ENCODE measurements around the gene MCM7. TPM values are rescaled to one million over a fixed set of nuclear protein-coding genes. Genes with fewer than 3 reads are reported as not detected.

MCM7 gene
- polyA plus RNA-seq, 1 of the 3 experiments (the other 2 are of a cell fraction) = 241 TPM

- peaks cover 3 to 11% of the 10 kb centered on the region in 2 experiments; a peak in 2 of 4 replicates for H3K4me1 ChIP-seq (ENCODE audit: control insufficient read depth in 1 of 2, insufficient read depth in 2 of 2, low read depth in 1 of 2, low read length in 1 of 2)
- H3K9me3 ChIP-seq = no peaks in the 10 kb centered on the region
- peaks cover 31% of the 10 kb centered on the region for H3F3A ChIP-seq (replicated peaks; ENCODE audit: insufficient read depth)
- no peaks in the 10 kb centered on the region for H3K9me2 ChIP-seq
- ChIA-PET POLR2A (interaction anchor here (1.1 to 2.5 kb wide), 3 partner anchors 14 to 29 kb away, joined by 3 to 15 read pairs (median 3); partner anchors contain the start of genes AP4M1, LAMTOR4 and MCM7), CTCF (interaction anchor here (1.0 to 5.0 kb wide), 7 partner anchors 9 to 330 kb away, joined by 3 to 40 read pairs (median 4); no protein-coding TSS in a partner anchor)
- WGBS (ENCODE audit: low lambda C conversion rate) = 21% methylated on average over 19 of the region's 19 CpGs
- peak overlapping the region; percentile 96 for H3K4me2 ChIP-seq
- H3K27me3 ChIP-seq (ENCODE audit: insufficient read depth) = no peaks in the 10 kb centered on the region
- H3K27ac ChIP-seq (ENCODE audit: low read depth in 2 of 2, low read length in 1 of 2) = peak overlapping the region; percentile 84
- peak overlapping the region; percentile 93 for H2AFZ ChIP-seq (ENCODE audit: low read depth)
- no peaks in the 10 kb centered on the region for H4K20me1 ChIP-seq (ENCODE audit: insufficient read depth)
- peak; percentile 26; the same call in 1 of the 2 replicates for TF ChIP-seq NFIC (IDR thresholded peaks at IDR 0.05; ENCODE audit: borderline replicate concordance)
- TF ChIP-seq POLR2AphosphoS5 (IDR thresholded peaks at IDR 0.05; ENCODE audit: low read depth, low read length) = no peak
- TF ChIP-seq FOXM1 (IDR thresholded peaks at IDR 0.05; ENCODE audit: low read depth) = no peak
- TF ChIP-seq MXI1 (IDR thresholded peaks at IDR 0.05; ENCODE audit: low read depth, low read length) = 0 out of 2 replicates have a peak, but pooled peaks have one; percentile 7
- TF ChIP-seq RCOR1 (IDR thresholded peaks at IDR 0.05; ENCODE audit: low read length) = 0 out of 2 replicates have a peak, but pooled peaks have one; percentile 1
- H3K9ac ChIP-seq = peak overlapping the region; percentile 78
- H3K79me2 ChIP-seq (ENCODE audit: insufficient read depth) = peaks cover 60% of the 10 kb centered on the region
- H3K36me3 ChIP-seq (replicated peaks in 1 of 2; ENCODE audit: control insufficient read depth in 1 of 2, insufficient read depth in 2 of 2, low read length in 1 of 2) = peaks cover 13 to 28% of the 10 kb centered on the region in 2 experiments
- peak; percentile 80 for DNase-seq
- H3K4me3 ChIP-seq (ENCODE audit: low read depth in 2 of 2, low read length in 1 of 2) = peak overlapping the region; percentile 69 to 97
Measured at GRCh38 chr7:100119970-100120732, 19.0 kb upstream of the MCM7 start.

DNA sequence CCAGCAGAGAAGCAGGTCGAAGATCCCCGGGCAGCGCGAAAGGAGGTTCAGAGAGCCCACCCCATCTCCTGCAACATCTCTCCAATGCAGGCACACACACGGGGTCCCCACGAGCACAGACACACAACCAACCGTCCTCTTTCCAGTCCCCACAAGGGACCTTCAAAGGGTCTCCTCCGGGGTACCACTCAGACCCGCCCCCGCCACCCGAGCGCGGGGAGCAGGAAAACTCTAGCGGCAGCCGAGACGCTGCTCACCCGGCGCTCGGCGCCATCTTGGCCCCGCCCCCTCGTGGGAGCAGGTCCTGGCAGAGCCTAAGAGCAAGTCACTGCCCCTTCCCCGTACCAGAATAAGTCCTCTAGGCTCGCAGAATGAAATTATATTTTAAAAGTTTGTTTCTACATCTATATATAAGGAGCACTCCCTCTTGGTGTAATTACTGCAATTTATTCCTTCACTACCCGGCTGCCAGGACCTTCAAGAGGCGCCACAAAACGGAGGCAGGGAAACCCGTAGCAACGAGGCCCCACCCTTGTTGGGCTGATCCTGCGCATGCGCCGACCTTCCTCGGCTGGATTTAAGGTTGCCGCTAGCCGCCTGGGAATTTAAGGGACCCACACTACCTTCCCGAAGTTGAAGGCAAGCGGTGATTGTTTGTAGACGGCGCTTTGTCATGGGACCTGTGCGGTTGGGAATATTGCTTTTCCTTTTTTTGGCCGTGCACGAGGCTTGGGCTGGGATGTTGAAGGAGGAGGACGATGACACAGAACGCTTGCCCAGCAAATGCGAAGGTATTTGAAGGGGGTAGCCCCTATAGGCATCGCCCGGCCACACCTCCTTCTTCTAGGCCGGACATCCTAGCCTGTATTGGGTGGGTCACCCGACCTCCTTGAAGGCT, 18.1 kb upstream of the MCM7 start, which contains the start of the genes CNPY4 and TAF6:
Gene CNPY4 (plus strand): TSS at position 563 of the 898 bp plus-strand sequence. CDS start 111 bp downstream, at position 674.
Gene TAF6 (minus strand): TSS at position 287 of the 898 bp plus-strand sequence. CDS start 5,149 bp downstream, outside the sequence.
- peak; percentile 80 for TF ChIP-seq MXI1 (IDR thresholded peaks at IDR 0.05; ENCODE audit: low read depth, low read length)
- peak; percentile 89 for TF ChIP-seq POLR2AphosphoS5 (IDR thresholded peaks at IDR 0.05; ENCODE audit: low read depth, low read length)
- no peak for TF ChIP-seq TEAD4 (IDR thresholded peaks at IDR 0.05; ENCODE audit: borderline replicate concordance, insufficient read depth)
- TF ChIP-seq YY1 (IDR thresholded peaks at IDR 0.05; ENCODE audit: low read depth) = peak; percentile 99
- TF ChIP-seq, protein P1, sequence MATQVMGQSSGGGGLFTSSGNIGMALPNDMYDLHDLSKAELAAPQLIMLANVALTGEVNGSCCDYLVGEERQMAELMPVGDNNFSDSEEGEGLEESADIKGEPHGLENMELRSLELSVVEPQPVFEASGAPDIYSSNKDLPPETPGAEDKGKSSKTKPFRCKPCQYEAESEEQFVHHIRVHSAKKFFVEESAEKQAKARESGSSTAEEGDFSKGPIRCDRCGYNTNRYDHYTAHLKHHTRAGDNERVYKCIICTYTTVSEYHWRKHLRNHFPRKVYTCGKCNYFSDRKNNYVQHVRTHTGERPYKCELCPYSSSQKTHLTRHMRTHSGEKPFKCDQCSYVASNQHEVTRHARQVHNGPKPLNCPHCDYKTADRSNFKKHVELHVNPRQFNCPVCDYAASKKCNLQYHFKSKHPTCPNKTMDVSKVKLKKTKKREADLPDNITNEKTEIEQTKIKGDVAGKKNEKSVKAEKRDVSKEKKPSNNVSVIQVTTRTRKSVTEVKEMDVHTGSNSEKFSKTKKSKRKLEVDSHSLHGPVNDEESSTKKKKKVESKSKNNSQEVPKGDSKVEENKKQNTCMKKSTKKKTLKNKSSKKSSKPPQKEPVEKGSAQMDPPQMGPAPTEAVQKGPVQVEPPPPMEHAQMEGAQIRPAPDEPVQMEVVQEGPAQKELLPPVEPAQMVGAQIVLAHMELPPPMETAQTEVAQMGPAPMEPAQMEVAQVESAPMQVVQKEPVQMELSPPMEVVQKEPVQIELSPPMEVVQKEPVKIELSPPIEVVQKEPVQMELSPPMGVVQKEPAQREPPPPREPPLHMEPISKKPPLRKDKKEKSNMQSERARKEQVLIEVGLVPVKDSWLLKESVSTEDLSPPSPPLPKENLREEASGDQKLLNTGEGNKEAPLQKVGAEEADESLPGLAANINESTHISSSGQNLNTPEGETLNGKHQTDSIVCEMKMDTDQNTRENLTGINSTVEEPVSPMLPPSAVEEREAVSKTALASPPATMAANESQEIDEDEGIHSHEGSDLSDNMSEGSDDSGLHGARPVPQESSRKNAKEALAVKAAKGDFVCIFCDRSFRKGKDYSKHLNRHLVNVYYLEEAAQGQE (IDR thresholded peaks at IDR 0.05; ENCODE audit: low read depth, low read length) = peak; percentile 84
- peak; percentile 94 for TF ChIP-seq NRF1 (IDR thresholded peaks at IDR 0.05; ENCODE audit: low read depth, low read length)
- TF ChIP-seq CHD2 (IDR thresholded peaks at IDR 0.05; ENCODE audit: low read length, partially characterized antibody) = no peak
- 0 out of 2 replicates have a peak, but pooled peaks have one; percentile 12 for TF ChIP-seq NFIC (IDR thresholded peaks at IDR 0.05; ENCODE audit: borderline replicate concordance)
- TF ChIP-seq JUND (IDR thresholded peaks at IDR 0.05) = peak; percentile 13; the same call in 1 of the 2 replicates
- TF ChIP-seq MEF2A (IDR thresholded peaks at IDR 0.05; ENCODE audit: borderline replicate concordance, low read depth) = no peak
- TF ChIP-seq, protein P2, sequence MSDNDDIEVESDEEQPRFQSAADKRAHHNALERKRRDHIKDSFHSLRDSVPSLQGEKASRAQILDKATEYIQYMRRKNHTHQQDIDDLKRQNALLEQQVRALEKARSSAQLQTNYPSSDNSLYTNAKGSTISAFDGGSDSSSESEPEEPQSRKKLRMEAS (IDR thresholded peaks at IDR 0.05; ENCODE audit: low read depth) = peak; percentile 66
- TF ChIP-seq TAF1 (IDR thresholded peaks at IDR 0.05; ENCODE audit: borderline replicate concordance, low read depth, low read length) = peak; percentile 100
- peak; percentile 4; the same call in 1 of the 2 replicates for TF ChIP-seq RCOR1 (IDR thresholded peaks at IDR 0.05; ENCODE audit: low read length)
- TF ChIP-seq EP300 (IDR thresholded peaks at IDR 0.05; ENCODE audit: borderline replicate concordance in 1 of 2, low read depth in 1 of 2, low read length in 1 of 2) = no peak
- TF ChIP-seq SIN3A (IDR thresholded peaks at IDR 0.05; ENCODE audit: borderline replicate concordance, low read depth, low read length) = peak; percentile 76; the same call in 1 of the 2 replicates
- peak; percentile 38; the same call in 1 of the 2 replicates for TF ChIP-seq PBX3 (IDR thresholded peaks at IDR 0.05)
- POLR2A ChIA-PET = interaction anchor here (1.1 to 2.5 kb wide), 2 partner anchors 13 to 18 kb away, joined by 3 to 15 read pairs; partner anchors contain the start of genes AP4M1 and MCM7

More for the DNA sequence above, 18.1 kb upstream of the MCM7 start, which contains the start of the genes CNPY4 and TAF6:
- CTCF ChIA-PET = interaction anchor here (1.0 to 5.0 kb wide), 5 partner anchors 8 to 98 kb away, joined by 3 to 40 read pairs (median 4); no protein-coding TSS in a partner anchor
- Histone ChIP-seq H3K9me3 (no peaks in the 10 kb centered on the region), H3K36me3 (replicated peaks in 1 of 2; ENCODE audit: control insufficient read depth in 1 of 2, insufficient read depth in 2 of 2, low read length in 1 of 2) (peaks cover 8 to 33% of the 10 kb centered on the region in 2 experiments), H3K4me3 (ENCODE audit: low read depth in 2 of 2, low read length in 1 of 2) (peak within 1 kb of the TSS; percentile 69 to 97), H3F3A (replicated peaks; ENCODE audit: insufficient read depth) (peaks cover 22% of the 10 kb centered on the region), H2AFZ (ENCODE audit: low read depth) (peak within 1 kb of the TSS; percentile 93), H3K4me1 (ENCODE audit: control insufficient read depth in 1 of 2, insufficient read depth in 2 of 2, low read depth in 1 of 2, low read length in 1 of 2) (peaks cover 0 to 11% of the 10 kb centered on the region in 2 experiments; a peak in 2 of 4 replicates), H4K20me1 (ENCODE audit: insufficient read depth) (no peaks in the 10 kb centered on the region), H3K27ac (ENCODE audit: low read depth in 2 of 2, low read length in 1 of 2) (peak within 1 kb of the TSS; percentile 84), H3K9me2 (no peaks in the 10 kb centered on the region), H3K27me3 (ENCODE audit: insufficient read depth) (no peaks in the 10 kb centered on the region), H3K9ac (peak within 1 kb of the TSS; percentile 78), H3K4me2 (peak within 1 kb of the TSS; percentile 96), H3K79me2 (ENCODE audit: insufficient read depth) (peaks cover 52% of the 10 kb centered on the region)
- peak; percentile 100 for DNase-seq
- WGBS (ENCODE audit: low lambda C conversion rate) = 1% methylated on average over 42 of the region's 49 CpGs

Measured in SK-N-SH (cell line).